HG03342 (cell line): ENCODE measurements around the gene MGAT5.

ENCODE experiments used
- ATAC-seq: cut with Tn5 transposase; IDR thresholded peaks from one replicate; pipeline ENCODE4 v1.9.1; 2021; ENCODE audit warnings: mild to moderate bottlenecking, moderate library complexity; ENCODE audit not compliant: unreplicated experiment

MGAT5 gene

GRCh38 chr2:134253804-134254203 lies at the start of gene MGAT5:
TSS of gene MGAT5 (plus strand) at chr2:134254072. CDS start at chr2:134254404, 332 bp downstream.
- ATAC-seq, result peak; percentile 7

- ATAC-seq, result no peak
Measured at GRCh38 chr2:134205087-134205486, 48.8 kb upstream of the MGAT5 start.

GRCh38 chr2:134206031-134206430 lies 47.8 kb upstream of the MGAT5 start:
- no peak for ATAC-seq

- ATAC-seq, result no peak
Measured at GRCh38 chr2:134206573-134206972, 47.3 kb upstream of the MGAT5 start.

GRCh38 chr2:134207589-134208209 lies 46.2 kb upstream of the MGAT5 start:
- peak; percentile 84 for ATAC-seq

GRCh38 chr2:134208825-134209224 lies 45.0 kb upstream of the MGAT5 start:
- ATAC-seq, result no peak

GRCh38 chr2:134212746-134213145 lies 41.1 kb upstream of the MGAT5 start:
- ATAC-seq, result no peak

GRCh38 chr2:134216152-134216829 lies 37.6 kb upstream of the MGAT5 start:
- ATAC-seq, result no peak

- ATAC-seq, result no peak
Measured at GRCh38 chr2:134217351-134217750, 36.5 kb upstream of the MGAT5 start.

- ATAC-seq, result peak; percentile 78
Measured at GRCh38 chr2:134217924-134218323, 35.9 kb upstream of the MGAT5 start.

- no peak for ATAC-seq
Measured at GRCh38 chr2:134218414-134218813, 35.5 kb upstream of the MGAT5 start.

GRCh38 chr2:134218930-134219658 lies 34.8 kb upstream of the MGAT5 start:
- peak; percentile 58 for ATAC-seq

- ATAC-seq, result no peak
Measured at GRCh38 chr2:134220344-134220974, 33.4 kb upstream of the MGAT5 start.

GRCh38 chr2:134224005-134224404 lies 29.9 kb upstream of the MGAT5 start:
- ATAC-seq, result no peak

GRCh38 chr2:134225173-134225572 lies 28.7 kb upstream of the MGAT5 start:
- ATAC-seq, result no peak

GRCh38 chr2:134225841-134226240 lies 28.0 kb upstream of the MGAT5 start:
- ATAC-seq, result no peak

GRCh38 chr2:134226601-134227000 lies 27.3 kb upstream of the MGAT5 start:
- ATAC-seq, result no peak

- ATAC-seq, result no peak
Measured at GRCh38 chr2:134227666-134228065, 26.2 kb upstream of the MGAT5 start.

- no peak for ATAC-seq
Measured at GRCh38 chr2:134228493-134228903, 25.4 kb upstream of the MGAT5 start.

- no peak for ATAC-seq
Measured at GRCh38 chr2:134229540-134229939, 24.3 kb upstream of the MGAT5 start.

GRCh38 chr2:134230885-134231284 lies 23.0 kb upstream of the MGAT5 start:
- ATAC-seq, result no peak
